ENCODE measurements around the gene SLC39A11. TPM values are rescaled to one million over a fixed set of nuclear protein-coding genes. Genes with fewer than 3 reads are reported as not detected.
"Not testable (repeated sequence)": the region's sequence is repeated elsewhere in the genome, so short reads cannot be mapped to it uniquely, and the experiment has no call there.

SLC39A11 gene
- total RNA-seq, 1 experiment from 2014 or later: 7.6 TPM

DNA sequence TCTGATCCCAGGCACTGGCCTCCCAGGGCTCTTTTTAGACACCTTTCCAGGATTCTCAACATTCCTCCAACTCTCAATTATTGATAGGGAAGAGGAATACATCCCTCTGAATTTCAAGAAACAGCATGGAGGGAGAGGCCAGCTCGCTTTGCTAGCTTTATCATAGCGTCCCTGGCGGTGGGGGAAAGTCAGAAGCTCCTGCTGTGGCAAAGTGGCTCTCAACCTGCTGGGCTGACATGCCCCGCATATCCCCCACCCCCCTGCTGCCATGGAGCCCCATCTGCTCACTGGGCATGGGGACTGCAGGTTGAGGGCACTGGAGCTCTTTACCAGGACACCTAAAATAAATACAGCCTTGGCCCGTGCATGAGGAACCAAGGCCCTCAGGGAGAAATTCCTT is 140.3 kb downstream of the SLC39A11 start:
- DNase-seq (ENCODE audit: low read depth): no peak

DNA sequence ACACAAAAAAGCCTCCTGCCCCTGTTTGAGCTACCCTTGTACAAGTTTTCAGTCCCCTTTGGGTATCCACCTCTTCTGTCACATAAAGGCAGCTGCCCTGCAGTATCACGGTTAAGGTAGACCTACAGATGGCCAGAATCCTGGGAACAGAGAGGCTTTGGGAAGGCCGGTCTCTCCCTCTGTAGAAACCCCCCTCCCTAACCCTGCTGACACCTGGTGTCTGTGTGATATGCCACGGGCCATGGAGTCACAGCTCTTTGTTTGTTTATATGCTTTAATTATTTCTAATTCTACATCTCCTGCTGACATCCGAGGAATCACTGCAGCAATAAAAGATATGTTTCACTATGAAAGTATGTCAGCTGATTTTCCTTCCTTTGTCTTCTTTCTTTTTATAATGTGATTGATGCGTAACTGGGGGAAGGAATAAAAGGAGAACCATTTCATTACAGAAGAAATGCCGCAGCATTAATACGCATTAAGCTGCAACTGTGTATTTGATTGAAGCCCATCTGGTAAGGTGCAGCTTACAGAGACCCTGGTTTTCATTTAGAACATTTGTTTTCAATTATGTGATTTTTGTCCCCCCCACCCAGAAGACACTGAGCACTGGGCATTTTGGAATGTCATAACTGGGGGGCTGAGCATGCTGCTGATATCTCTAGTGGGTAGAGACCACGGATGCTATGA is 142.1 kb downstream of the SLC39A11 start:
- DNase-seq (ENCODE audit: low read depth): no peak

DNA sequence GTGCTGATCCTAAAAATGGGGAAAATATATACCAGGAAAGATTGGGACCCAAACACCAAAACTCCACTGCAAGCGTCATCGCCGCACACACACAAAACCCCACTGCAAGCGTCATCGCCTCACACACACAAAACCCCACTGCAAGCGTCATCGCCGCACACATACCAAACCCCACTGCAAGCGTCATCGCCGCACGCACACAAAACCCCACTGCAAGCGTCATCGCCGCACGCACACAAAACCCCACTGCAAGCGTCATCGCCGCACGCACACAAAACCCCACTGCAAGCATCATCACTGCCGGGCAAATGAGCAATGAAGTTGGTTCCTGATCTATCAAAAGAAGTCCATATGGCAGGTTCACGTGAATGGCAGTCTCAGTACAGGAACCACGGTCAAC is 144.4 kb downstream of the SLC39A11 start:
- no peak for DNase-seq (ENCODE audit: low read depth)

DNA sequence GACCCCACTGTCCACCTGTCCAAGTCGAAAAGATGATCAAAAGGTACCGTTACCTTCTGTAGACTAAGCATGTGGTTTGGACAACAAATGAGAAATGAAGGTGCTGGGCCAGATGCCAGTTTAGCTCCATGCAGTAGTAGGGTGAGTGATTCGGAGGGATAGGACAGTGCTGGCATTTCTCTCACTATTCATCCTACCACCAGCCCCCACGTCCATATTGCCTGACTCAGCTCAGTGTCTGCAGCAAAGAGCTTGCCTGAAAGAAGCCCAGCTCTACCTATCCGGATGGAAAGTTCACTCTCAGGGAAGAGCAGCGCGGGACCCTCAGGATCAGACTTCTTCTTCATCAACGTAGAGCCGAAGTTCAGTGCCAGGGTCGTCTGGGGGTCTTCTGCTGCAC is 145.0 kb downstream of the SLC39A11 start:
- DNase-seq (ENCODE audit: low read depth): no peak

DNA sequence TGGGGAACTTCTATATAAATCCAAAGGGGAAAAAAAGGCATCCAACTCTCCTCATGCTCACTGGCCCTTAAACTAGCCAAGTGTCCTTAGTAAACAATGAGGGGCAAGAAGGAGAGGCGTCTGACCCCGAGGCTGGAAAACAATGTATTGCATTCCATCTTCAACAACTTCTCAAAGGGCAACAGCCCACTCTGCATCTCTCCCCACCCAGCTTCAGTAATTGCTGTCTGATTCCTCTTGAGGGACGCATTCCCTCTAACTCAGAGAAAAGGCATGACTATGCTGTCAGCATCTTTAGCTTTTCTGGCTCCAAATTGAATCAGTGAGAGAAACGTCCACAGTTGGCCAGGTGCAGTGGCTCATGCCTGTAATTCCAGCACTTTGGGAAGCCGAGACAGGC is 145.8 kb downstream of the SLC39A11 start:
- DNase-seq (ENCODE audit: low read depth): no peak

DNA sequence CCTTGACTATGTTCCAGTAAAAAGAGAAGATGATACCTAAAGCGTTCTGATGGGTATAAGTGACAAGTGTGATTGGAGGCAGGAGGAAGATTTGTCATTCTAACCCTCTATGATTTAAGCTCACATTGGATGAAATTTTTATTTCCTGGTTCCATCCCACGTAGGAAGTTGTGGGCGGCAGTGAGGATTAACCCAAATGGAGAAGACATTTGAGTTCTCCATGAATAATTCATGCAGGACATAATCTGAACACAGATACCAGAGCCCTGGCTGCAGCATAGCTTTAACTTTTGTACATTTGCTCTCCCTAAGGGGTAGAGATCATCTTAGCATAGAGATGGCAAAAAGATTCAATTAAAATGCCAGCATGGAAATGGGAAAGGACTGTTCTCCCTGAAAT is 146.3 kb downstream of the SLC39A11 start:
- DNase-seq (ENCODE audit: low read depth): no peak

DNA sequence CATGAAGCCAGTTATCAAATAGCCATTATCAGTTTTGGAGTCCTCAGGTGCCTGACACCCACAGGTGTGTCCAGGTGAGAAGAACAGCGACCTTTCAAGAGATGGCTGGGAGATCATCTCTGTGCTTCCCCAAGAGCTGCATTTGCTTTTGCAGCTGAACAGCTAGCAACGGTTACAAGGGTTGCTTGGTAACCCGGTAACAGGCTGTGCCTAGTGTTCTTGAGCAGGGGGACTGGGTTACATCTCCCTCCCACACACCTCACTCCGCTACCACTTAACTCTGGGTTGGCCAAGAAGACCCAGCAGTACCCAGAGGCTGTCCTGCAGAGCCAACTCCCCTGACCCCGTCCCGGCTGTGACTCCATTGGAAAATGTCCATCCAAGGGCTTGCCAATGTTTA is 147.0 kb downstream of the SLC39A11 start:
- no peak for DNase-seq (ENCODE audit: low read depth)

DNA sequence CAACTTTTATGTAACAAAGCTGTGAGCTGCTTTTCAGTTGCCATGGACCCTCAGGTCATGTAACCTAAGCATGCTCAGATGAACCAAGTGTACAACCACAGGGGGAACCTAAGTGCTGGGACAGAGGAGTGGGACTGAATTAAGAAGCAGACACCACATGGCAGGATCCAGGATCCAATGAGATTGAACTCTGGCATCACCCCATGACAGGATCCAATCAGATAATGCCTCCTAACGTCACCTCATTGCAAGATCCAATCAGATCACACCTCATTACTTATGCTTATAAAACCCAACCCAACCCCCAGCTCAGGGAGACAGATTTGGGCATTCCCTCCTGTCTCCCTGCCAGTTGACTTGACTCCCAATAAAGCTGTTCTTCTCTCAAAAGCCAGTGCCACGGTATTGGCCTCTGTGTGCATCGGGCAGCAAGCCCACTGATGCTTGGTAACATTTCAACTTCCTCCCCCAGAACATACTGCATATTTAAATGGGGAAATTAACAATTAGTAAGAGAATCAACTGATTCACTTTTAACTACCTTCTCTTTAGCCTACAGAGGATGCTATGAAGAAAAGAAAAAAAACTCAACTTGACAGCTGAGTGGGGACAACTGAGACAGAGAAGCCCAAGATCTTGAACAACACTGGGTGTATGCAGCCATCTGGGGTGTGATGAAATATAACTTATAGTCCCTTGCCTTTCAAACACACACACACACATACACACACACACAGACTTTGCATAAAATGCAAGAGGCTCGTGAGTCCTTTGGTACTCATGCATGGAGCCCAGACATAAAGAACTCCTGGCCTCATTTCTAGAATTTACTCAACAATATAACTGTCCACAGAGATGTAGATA is 148.4 kb downstream of the SLC39A11 start:
- DNase-seq (ENCODE audit: low read depth): peak; percentile 32

DNA sequence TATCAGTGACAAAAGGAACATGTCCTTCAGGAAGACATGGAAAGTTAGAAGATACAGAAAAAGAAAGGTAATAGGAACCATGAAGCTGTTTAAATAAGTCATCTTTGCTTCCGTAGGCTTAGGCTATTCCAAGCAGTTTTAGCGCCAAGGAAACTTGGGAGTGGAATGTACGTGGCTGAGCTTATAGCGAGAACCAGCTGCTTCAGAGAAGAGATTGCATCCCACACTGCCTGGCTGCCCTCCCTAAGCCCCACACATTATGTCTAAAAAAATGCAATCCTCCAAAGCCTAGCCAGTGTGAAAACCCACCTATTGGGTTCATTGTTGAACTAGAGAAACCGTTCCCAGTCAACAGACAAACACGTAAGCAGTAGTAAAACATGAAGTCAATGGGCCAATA is 149.9 kb downstream of the SLC39A11 start:
- no peak for DNase-seq (ENCODE audit: low read depth)

DNA sequence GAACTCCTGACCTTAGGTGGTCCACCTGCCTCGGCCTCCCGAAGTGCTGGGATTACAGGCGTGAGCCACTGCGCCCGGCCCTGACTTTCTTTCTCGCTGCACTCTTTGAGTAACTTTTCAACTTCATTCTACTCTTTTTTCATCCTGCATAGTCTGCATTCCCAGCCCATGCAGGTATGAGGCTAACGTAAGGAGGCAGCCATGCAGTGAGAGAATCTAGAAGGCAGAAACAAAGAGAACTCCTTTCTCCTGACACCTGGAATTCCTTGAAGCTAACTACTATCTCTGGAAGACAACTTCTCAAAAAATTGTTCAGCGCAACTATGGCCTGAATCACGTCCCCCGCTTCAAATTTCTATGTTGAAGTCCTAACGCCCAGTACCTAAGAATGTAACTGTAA is 152.0 kb downstream of the SLC39A11 start:
- DNase-seq (ENCODE audit: low read depth): no peak

DNA sequence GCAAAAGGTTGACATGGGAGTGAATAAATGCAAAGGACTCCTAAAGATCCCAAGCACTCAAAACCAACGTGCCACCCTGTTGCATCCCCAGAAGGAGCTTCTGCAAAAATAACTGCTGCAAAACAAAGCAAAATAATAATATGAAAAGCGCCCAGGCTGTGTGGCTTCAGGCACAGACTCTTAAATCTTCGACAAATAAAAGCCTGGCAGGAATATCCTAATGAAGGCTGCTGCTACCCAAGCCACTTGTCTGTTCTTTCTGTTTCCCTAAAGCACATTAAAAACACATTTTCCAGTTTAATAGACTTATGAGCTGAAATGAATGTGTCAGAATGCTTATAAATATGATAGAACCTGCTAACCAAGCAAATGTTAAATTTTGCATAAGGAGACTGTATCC is 154.0 kb downstream of the SLC39A11 start:
- no peak for DNase-seq (ENCODE audit: low read depth)

DNA sequence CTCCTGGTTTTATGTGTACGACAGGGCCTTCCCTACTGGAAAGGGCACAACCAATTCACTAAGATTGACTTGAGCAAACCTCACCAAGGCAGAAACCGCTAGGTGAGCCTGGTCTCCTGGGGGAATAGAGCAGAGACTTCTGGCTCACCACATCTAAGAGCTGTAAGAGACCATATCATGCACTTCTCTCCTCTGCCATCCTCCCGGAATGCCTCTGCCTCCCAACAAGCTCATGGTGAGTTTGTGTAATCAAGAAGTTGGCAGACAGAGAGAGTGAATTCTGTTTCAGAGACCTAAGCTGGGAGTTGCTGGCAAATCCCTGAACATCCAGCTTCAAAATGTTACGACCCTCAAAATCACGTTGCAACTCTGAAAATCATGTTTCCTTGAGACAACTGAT is 154.8 kb downstream of the SLC39A11 start:
- DNase-seq (ENCODE audit: low read depth): no peak

DNA sequence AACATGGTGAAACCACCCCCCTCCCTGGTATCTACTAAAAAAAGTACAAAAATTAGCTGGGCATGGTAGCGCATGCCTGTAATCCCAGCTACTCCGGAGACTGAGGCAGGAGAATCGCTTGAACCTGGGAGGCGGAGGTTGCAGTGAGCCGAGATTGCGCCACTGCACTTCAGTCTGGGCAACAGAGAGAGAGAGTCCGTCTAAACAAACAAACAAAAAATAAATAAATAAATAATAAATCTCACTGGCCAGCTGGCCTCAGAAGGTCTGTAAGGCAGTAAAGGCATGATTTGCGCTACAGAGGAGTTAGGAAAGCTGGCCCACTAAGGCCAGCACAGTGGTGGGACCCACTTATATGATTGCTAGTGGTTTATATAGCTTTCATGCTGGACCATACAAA is 155.2 kb downstream of the SLC39A11 start:
- DNase-seq (ENCODE audit: low read depth): not testable (repeated sequence)

DNA sequence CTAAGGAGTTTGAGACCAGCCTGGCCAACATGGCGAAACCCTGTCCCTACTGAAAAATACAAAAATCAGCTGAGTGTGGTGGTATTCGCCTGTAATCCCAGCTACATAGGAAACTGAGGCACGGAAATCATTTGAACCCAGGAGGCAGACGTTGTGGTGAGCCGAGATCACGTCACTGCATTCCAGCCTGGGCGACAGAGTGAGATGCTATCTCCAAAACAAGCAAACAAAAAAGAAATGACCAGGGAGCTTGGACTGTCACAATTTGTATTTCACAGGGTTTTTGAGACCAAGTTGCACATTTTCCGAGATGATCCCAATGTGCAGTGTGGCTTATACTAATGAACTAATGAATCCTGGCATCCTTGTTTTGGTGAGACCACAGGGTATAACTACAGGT is 156.5 kb downstream of the SLC39A11 start:
- no peak for DNase-seq (ENCODE audit: low read depth)

DNA sequence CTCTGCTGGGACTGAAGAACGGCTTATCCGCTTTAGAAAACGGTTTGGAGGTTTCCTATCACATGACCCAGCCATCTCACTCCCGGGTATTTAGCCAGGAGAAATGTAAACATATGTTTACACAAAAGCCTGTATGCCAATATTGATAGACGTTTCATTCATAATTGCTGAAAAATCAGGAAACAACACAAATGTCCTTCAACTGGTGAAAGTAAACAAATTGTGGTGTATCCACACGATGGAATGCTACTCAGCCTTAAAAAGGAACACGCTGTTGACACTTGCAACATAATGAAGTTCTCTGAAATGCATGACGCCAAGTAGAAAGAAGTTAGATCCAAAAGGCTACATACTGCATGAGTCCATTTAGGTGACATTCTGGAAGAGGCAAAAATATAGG is 157.6 kb downstream of the SLC39A11 start:
- DNase-seq (ENCODE audit: low read depth): no peak

DNA sequence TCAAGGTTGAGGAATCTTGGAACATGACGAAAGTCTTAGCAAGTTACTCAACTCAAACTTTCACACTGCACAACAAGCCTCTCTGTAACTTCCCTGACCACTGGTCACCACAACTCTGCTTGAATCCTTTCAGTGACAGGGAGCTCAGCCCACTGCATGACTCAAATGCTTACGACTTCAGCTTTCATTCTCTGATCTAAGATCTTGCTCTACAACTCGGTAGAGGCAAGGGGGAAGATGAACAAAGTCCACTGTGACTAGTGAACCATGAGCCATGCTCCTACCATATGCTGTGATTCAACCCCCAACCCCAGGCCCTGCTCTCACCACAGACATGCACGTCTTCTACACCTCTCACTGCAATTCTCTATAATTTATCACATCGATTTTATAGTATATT is 160.9 kb downstream of the SLC39A11 start:
- no peak for DNase-seq (ENCODE audit: low read depth)

DNA sequence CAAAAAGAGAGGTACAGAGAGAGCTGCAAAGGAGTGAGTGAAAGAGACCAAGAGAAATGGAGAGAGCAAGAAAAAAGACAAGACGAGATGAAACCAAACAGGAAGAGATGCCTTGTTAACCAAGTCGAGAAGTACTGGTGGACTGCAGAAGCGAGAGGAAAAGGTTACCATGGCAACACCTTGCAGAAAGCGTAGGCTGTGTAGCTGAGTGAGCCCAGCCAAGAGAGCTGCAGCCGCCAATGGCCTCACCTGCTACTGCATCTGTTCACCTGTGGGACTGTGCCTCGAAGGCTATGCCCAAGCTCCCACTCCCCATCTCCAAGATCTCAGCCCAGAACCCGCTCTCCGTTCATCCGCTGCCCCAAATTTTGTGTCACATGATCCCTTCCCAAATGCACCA is 161.3 kb downstream of the SLC39A11 start:
- no peak for DNase-seq (ENCODE audit: low read depth)

DNA sequence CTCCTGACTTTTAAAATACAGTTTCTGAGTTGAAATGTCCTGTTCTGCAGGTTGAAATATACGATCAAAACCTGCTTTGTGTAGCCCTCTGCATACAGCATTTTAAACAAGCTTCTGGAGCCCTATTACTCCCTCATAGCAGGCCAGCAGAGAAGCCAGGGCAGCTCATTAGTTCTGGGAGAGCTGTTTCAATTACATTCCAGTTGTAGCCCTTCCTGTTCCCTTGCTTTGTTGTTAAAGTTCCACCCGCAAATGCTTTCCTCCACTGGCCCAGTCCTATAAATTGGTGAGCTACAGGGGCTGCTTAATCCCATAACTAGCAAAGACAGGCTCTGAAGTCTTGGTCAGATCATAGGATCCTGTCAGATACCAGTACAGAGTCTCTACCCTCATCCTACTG is 162.5 kb downstream of the SLC39A11 start:
- DNase-seq (ENCODE audit: low read depth): no peak

DNA sequence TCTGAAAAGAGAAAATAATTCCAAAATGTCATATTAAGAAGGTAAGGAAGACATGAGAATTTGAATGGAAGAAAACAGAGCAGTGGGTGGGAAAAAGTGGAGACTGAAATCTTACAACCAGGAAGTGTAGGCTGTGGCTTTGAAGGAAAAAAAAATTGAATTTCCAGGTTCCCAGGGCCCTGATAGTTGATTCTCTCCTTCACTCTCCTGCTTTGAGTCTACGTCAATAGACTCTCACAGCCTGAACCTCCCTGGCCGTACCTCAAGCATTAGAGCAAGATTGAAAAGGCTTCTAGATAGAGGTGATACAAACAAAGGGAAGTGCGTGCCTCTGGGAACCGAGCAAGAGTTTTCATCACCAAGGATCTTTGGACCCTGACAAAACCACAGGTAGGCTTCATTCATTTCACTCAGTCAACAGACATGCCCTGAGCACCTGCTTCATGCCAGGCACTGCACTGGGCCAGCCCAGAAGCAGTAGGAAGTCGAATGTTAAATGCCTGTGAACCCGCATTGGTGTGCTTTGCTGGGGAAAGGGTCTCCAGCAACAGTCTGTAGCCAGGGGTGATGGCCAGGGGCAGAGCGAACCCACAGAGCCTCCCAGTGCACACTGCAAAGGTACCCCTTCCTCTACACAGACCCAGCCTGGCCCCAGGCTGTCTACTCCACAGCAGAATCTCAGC is 163.9 kb downstream of the SLC39A11 start:
- no peak for DNase-seq (ENCODE audit: low read depth)

DNA sequence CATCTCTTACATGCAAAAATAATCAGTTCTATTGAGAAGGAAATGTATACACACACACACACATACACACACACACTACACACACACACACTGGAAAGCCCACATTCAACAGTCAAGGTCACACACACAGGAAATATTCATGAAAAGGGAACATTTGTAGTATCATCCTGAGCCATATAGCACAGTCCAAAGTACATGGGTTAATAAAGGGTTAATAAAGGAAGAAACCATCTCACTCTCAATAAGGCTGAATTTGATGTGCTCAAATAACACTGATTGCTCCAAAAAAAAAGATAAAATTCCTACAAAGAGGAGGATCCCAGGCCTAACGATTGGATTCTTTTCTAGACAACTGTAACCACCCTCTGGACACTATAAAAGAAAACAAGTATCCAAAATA is 164.7 kb downstream of the SLC39A11 start:
- DNase-seq (ENCODE audit: low read depth): no peak

DNA sequence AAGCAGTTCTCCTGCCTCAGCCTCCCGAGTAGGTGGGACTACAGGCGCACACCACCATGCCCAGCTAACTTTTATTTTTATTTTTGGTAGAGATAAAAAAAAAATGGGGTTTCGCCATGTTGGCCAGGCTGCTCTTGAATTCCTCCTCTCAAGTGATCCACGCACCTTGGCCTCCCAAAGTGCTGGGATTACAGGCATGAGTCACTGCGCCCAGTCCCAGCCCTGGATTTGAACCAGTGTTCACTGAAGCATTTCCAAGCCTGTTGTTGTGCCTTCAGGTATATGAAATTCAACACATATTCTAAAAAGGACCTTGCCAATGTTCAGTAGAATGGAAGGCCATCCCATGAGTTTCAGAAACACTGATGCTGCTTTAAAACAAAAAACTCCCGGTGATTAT is 165.3 kb downstream of the SLC39A11 start:
- no peak for DNase-seq (ENCODE audit: low read depth)

DNA sequence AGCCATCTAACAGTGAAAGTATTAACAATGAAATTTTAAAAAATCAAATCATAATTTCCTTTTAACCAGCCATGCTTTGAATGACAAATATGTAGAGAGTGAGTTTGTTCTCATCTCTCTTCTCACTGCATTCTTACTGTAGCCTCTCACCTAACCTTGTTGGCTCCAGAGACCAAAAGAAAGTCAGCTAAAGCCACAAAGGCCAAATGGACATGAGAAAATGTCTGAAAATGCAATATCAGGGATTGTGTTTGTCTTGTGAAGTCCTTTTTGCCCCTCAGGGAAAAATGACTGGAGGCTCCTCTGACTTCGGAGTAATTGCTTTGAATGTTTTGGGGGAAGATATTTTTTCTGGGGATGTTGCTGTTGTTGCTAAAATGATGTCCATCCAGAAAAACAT is 166.3 kb downstream of the SLC39A11 start:
- no peak for DNase-seq (ENCODE audit: low read depth)
